Right atrium auricular region (tissue), 2 donors: ENCODE results near the gene SUPT6H. TPM values are rescaled to one million over a fixed set of nuclear protein-coding genes. Genes with fewer than 3 reads are reported as not detected.

ENCODE experiments used
- DNase-seq: peaks from one replicate; pipeline ENCODE4 v3.0.0-alpha.2; 2019; ENCODE audit warnings: low spot score
- H3K27ac ChIP-seq, 2 donors: fragments of 200-600 bp; sonication (generic); 1 replicate in 1 of 2; 2 replicates in 1 of 2; pipeline ENCODE4 v1.5.1; 2016 to 2019
- H3K27me3 ChIP-seq, 2 donors: fragments of 200-600 bp; sonication (generic); one replicate each; pipeline versions ENCODE4 v1.5.1 to v1.6.0; 2017 to 2019
- H3K36me3 ChIP-seq: fragments of 200-600 bp; sonication (generic); one replicate; pipeline ENCODE4 v1.5.1; 2016
- H3K4me1 ChIP-seq, 2 donors: fragments of 200-600 bp; sonication (generic); one replicate each; pipeline versions ENCODE4 v1.5.1 to v1.6.0; 2017 to 2019
- H3K4me3 ChIP-seq, 2 donors: fragments of 200-600 bp; sonication (generic); 1 replicate in 1 of 2; 2 replicates in 1 of 2; pipeline ENCODE4 v1.5.1; 2017 to 2019; ENCODE audit warnings: mild to moderate bottlenecking in 1 of 2, moderate library complexity in 1 of 2
- H3K9me3 ChIP-seq, 2 donors: fragments of 200-600 bp; sonication (generic); one replicate each; pipeline ENCODE4 v1.5.1; 2019
- total RNA-seq, 2 donors: library from RNA; depleted of rRNA; stranded (reverse); fragments of >200 nt; gene quantifications; one replicate each; pipeline ENCODE4 v1.1.0, GENCODE V29; 2016
- TF ChIP-seq, protein P1 (sequence below), 2 donors: fragments of 200-600 bp; sonication (generic); IDR thresholded peaks; one replicate each; pipeline ENCODE4 v1.5.1; 2019; ENCODE audit warnings: antibody characterized with exemption in 2 of 2

The SUPT6H gene
- total RNA-seq, 2 donors from 2014 or later, result 28.5 to 45.4 TPM

DNA sequence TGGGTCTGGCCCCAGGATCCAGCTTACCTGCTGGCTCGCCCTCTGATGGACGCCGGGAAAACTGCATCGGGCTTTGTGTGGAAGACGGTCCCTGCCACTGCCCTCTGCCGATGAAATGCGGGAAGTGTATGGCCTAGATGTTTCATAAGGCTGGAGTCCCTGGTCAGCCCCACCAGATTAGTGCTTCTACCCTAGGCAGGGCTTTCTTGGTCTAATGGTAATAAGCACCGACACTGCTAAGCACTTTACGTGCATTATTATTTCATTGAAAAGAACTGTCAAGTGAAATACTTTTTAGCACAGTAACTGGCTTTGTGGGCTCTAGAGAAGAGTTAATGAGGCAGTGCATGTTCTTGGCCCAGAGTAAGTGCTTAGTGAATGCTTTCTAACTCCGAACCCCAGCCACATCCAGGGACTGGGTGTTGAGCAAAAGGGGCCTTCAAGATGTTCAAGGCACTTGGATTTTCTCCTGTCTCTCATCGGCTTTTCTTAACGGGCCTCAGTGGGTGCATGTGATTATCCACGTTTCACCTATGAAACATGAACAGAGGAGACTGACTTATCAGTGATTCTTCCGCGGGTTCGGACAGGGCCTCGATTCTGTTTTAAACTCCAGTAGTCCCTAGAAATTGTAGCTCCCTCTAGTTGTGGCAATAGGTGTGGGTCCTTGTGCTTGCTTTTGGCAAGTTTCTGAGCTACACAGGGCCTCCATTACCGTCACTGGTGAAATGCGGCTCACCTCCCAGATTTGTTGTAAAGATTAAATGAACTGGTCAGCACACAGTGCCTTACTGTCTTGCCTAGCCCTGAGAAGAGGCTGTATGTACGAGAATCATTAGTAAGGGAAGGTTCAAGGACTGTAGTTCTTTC is 88.4 kb downstream of the SUPT6H start:
- Histone ChIP-seq H3K27ac (no peak overlapping the region), H3K4me3 (no peak overlapping the region), H3K36me3 (peaks cover 11% of the 10 kb centered on the region), H3K27me3 (no peaks in the 10 kb centered on the region), H3K9me3 (no peaks in the 10 kb centered on the region), H3K4me1 (peaks cover 2 to 32% of the 10 kb centered on the region in 2 donors)
- DNase-seq, result peak; percentile 97
- TF ChIP-seq, protein P1, sequence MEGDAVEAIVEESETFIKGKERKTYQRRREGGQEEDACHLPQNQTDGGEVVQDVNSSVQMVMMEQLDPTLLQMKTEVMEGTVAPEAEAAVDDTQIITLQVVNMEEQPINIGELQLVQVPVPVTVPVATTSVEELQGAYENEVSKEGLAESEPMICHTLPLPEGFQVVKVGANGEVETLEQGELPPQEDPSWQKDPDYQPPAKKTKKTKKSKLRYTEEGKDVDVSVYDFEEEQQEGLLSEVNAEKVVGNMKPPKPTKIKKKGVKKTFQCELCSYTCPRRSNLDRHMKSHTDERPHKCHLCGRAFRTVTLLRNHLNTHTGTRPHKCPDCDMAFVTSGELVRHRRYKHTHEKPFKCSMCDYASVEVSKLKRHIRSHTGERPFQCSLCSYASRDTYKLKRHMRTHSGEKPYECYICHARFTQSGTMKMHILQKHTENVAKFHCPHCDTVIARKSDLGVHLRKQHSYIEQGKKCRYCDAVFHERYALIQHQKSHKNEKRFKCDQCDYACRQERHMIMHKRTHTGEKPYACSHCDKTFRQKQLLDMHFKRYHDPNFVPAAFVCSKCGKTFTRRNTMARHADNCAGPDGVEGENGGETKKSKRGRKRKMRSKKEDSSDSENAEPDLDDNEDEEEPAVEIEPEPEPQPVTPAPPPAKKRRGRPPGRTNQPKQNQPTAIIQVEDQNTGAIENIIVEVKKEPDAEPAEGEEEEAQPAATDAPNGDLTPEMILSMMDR (IDR thresholded peaks at IDR 0.05), result peak; percentile 99 to 100

DNA sequence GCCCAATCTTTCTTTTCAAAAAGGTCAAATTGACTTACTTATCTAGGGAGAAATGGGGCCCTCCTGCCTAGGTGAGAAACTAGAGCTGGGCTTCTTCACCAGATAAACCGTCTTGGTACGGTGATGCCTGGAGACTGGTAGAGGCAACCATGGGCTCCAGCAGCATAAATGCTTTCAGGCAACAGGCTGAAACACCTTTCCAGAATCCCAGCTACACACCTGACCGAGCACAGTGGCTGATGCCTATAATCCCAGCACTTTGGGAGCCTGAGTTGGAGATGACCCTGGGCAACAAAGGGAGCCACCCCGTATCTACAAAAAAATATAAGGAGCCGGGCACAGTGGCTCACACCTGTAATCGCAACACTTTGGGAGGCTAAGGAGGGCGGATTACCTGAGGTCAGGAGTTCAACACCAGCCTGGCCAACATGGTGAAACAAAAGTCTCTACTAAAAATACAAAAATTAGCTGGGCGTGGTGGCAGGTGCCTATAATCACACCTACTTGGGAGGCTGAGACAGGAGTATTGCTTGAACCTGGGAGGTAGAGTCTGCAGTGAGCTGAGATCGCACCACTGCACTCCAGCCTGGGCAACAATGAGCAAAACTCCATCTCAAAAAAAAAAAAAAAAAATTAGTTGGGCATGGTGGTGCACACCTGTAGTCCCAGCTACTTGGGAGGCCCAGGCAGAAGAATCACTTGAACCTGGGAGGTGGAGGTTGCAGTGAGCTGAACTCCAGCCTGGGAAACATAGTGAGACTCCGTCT is 89.8 kb downstream of the SUPT6H start:
- no peak for DNase-seq
- TF ChIP-seq, protein P1 (IDR thresholded peaks at IDR 0.05), result no peak
- Histone ChIP-seq H3K27ac (no peak overlapping the region), H3K4me1 (peaks cover 2 to 18% of the 10 kb centered on the region in 2 donors), H3K9me3 (no peaks in the 10 kb centered on the region), H3K4me3 (no peak overlapping the region), H3K27me3 (no peaks in the 10 kb centered on the region), H3K36me3 (peaks cover 11% of the 10 kb centered on the region)

Other genes with a start within 250 kb of the SUPT6H start
- gene SLC13A2, start 188.6 kb upstream of the SUPT6H start, total RNA-seq, result not detected
- not detected for gene FOXN1, start 155.9 kb upstream of the SUPT6H start, total RNA-seq
- 10 to 100 TPM; 19.6 to 30.3 TPM for gene UNC119, start 109.6 kb upstream of the SUPT6H start, total RNA-seq
- gene PIGS, start 90.7 kb upstream of the SUPT6H start, total RNA-seq, result 10 to 100 TPM; 51.6 to 74.8 TPM
- 100 to 1,000 TPM; 355 to 363 TPM for gene ALDOC, start 85.3 kb upstream of the SUPT6H start, total RNA-seq
- gene SPAG5, start 63.2 kb upstream of the SUPT6H start, total RNA-seq, result 1 to 10 TPM in 1 of 2 donors, under 1 TPM in 1; 0.98 to 1.1 TPM
- gene RSKR, start 48.0 kb upstream of the SUPT6H start, total RNA-seq, result 1 to 10 TPM; 1.3 to 1.8 TPM
- gene BLTP2, start 17.0 kb upstream of the SUPT6H start, total RNA-seq, result 10 to 100 TPM; 62.5 to 70.3 TPM
- 10 to 100 TPM; 23.0 to 32.5 TPM for gene SDF2, start 299 bp upstream of the SUPT6H start, total RNA-seq
- gene PROCA1, start 49.7 kb downstream of the SUPT6H start, total RNA-seq, result 1 to 10 TPM in 1 of 2 donors, under 1 TPM in 1; 0.94 to 1.4 TPM
- 100 to 1,000 TPM in 1 of 2 donors, 10 to 100 TPM in 1; 55.8 to 139 TPM for gene RAB34, start 55.7 kb downstream of the SUPT6H start, total RNA-seq
- gene RPL23A, start 57.8 kb downstream of the SUPT6H start, total RNA-seq, result 100 to 1,000 TPM; 231 to 505 TPM
- 1 to 10 TPM in 1 of 2 donors, not detected in 1; 1.7 TPM for gene TLCD1, start 64.0 kb downstream of the SUPT6H start, total RNA-seq
- gene NEK8, start 66.6 kb downstream of the SUPT6H start, total RNA-seq, result 1 to 10 TPM; 1.0 to 1.1 TPM
- 1 to 10 TPM; 3.3 to 6.7 TPM for gene TRAF4, start 81.8 kb downstream of the SUPT6H start, total RNA-seq
- gene FAM222B, start 180.6 kb downstream of the SUPT6H start, total RNA-seq, result 10 to 100 TPM; 26.5 to 30.0 TPM
- 10 to 100 TPM; 32.0 to 51.4 TPM for gene ERAL1, start 192.8 kb downstream of the SUPT6H start, total RNA-seq
- gene FLOT2, start 235.5 kb downstream of the SUPT6H start, total RNA-seq, result 10 to 100 TPM; 52.8 to 57.7 TPM
- 1 to 10 TPM; 2.5 to 3.9 TPM for gene DHRS13, start 240.9 kb downstream of the SUPT6H start, total RNA-seq